Measurements from ENCODE around the gene DHRS12.

DNA sequence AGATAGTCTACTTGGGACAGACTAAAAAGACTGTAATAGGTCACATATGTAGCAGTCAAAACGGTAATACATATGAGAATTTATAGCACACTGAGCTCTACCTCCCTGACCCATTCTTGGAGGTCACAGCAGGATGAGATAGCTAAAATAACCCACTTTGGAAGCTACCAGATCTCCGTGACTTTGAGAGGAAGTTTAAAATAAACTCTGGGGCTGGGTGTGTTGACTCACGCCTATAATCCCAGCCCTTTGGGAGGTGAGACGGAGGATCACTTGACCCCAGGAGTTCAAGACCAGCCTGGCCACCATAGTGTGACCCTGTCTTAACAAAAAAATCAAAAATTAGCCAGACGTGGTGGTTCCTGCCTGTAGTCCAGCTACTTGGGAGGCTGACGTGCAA is 45.3 kb downstream of the DHRS12 start:
- TF ChIP-seq SP1 (CRISPR knock-in tag; conservative IDR thresholded peaks at IDR 0.05) (no peak), NR1H2 (CRISPR knock-in tag; IDR thresholded peaks at IDR 0.05) (no peak), E2F4 (CRISPR knock-in tag; IDR thresholded peaks at IDR 0.05; ENCODE audit: borderline replicate concordance, low read depth) (no peak), FOXK1 (CRISPR knock-in tag; IDR thresholded peaks at IDR 0.05) (no peak)
- TF ChIP-seq, protein P1, sequence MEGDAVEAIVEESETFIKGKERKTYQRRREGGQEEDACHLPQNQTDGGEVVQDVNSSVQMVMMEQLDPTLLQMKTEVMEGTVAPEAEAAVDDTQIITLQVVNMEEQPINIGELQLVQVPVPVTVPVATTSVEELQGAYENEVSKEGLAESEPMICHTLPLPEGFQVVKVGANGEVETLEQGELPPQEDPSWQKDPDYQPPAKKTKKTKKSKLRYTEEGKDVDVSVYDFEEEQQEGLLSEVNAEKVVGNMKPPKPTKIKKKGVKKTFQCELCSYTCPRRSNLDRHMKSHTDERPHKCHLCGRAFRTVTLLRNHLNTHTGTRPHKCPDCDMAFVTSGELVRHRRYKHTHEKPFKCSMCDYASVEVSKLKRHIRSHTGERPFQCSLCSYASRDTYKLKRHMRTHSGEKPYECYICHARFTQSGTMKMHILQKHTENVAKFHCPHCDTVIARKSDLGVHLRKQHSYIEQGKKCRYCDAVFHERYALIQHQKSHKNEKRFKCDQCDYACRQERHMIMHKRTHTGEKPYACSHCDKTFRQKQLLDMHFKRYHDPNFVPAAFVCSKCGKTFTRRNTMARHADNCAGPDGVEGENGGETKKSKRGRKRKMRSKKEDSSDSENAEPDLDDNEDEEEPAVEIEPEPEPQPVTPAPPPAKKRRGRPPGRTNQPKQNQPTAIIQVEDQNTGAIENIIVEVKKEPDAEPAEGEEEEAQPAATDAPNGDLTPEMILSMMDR (IDR thresholded peaks at IDR 0.05): no peak

Data from WTC11 (cell line).